ENCODE measurements around the gene MUC13.

DNA sequence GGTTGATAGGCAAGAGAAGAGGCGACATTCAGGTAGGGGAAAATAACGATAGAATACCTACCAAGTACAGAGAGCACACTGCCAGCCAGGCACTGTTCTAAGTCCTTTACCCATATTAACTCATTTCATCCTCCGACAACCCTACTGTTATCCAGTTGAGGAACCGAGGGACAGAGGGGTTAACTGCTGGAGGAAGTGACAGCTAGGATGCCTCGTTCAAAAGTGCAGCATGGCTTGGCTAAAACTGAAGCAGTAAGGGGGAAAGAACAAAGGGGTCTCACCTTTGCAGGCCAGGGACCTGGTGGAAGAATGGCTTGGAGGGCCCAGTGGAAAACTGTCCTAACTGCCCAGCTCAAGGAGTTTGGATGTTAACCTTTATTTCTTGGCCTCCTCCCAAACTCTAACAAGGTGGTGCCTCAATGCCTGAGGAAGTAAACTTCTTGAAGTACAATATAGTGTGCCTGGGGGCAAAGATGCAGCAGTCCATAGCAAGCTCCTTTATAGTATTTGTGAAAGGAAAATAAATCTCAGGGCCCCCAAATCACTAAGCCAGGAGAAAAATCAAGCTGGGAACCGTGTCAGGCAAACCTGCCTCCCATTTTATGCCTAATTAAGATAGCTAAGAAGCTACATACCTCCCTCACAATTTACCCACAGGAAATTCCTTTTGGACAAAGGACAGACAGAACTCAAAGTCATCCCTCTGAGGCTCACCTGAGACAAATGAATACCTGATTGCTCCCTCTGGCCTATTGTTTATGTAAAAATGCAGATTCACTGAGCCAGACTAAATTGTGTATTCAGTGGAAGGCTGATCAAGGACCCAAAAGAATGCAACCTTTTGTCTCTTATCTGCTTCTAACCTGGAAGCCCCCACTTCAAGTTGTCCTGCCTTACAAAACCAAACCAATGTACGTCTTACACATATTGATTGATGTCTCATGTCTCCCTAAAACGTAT lies 45.8 kb downstream of the MUC13 start:
- TF ChIP-seq EZH2 (IDR thresholded peaks at IDR 0.05) (no peak), POLR2AphosphoS5 (IDR thresholded peaks at IDR 0.05; ENCODE audit: borderline replicate concordance, low read depth, low read length) (no peak; the same call in 1 of the 2 replicates)

All from SK-N-MC (cell line).